Panc1 (cell line): ENCODE data around the gene ATOH7. TPM values are rescaled to one million over a fixed set of nuclear protein-coding genes. Genes with fewer than 3 reads are reported as not detected.

ENCODE experiments used
- ATAC-seq: fragments of 200-7000 bp; cut with Tn5 transposase; 2 replicates; pipeline ENCODE4 v1.9.1; 2020; ENCODE audit warnings: mild to moderate bottlenecking, moderate library complexity
- BruUV-seq: library from RNA; stranded (reverse); fragments of 400-500 nt; replicated peaks from 2 replicates; lab custom pipeline; 2021; lab: Mats Ljungman, UMichigan
- CTCF ChIA-PET: fragments of 300-600 bp; sonication (Branson Sonifier 250); formaldehyde crosslinking; loops from one replicate; lab custom pipeline; 2022; ENCODE audit warnings: antibody characterized with exemption; lab: Charles Lee
- POLR2A ChIA-PET: fragments of 300-600 bp; sonication (Branson Sonifier 250); formaldehyde crosslinking; loops from one replicate; lab custom pipeline; 2022; ENCODE audit warnings: antibody characterized with exemption; lab: Charles Lee
- DNase-seq: peaks from one replicate; pipeline ENCODE4 v3.0.0-alpha.2; 2010; ENCODE audit warnings: low read depth, low spot score
- H3K27ac ChIP-seq: 2 replicates; pipeline ENCODE4 v1.5.1; 2011; ENCODE audit warnings: mild to moderate bottlenecking, low read length, inconsistent platforms
- H3K27me3 ChIP-seq: fragments of 200-500 bp; sonication (Bioruptor generic); 2 replicates; pipeline ENCODE4 v1.6.0; 2014; ENCODE audit warnings: low read length, inconsistent platforms; ENCODE audit not compliant: control insufficient read depth, insufficient read depth
- H3K36me3 ChIP-seq: fragments of 200-500 bp; sonication (Bioruptor generic); 2 replicates; pipeline ENCODE4 v1.5.1; 2014; ENCODE audit warnings: inconsistent platforms, mild to moderate bottlenecking, low read length, moderate library complexity; ENCODE audit not compliant: control insufficient read depth, insufficient read depth
- H3K4me1 ChIP-seq: 2 replicates; pipeline ENCODE4 v1.5.1; 2011; ENCODE audit warnings: inconsistent platforms, mild to moderate bottlenecking, low read length, moderate library complexity; ENCODE audit not compliant: control insufficient read depth, insufficient read depth
- H3K4me3 ChIP-seq, 2 experiments: 2 replicates each; pipeline ENCODE4 v1.5.1; 2011 to 2012; ENCODE audit warnings: low read depth in 2 of 2, low read length in 2 of 2, mild to moderate bottlenecking in 2 of 2, inconsistent platforms in 1 of 2, moderate library complexity in 1 of 2
- H3K9me3 ChIP-seq: fragments of 200-500 bp; sonication (Bioruptor generic); 2 replicates; pipeline ENCODE4 v1.5.1; 2014; ENCODE audit warnings: low read depth, mild to moderate bottlenecking, inconsistent platforms, low read length, moderate library complexity; ENCODE audit not compliant: control insufficient read depth, insufficient read depth
- POLR2AphosphoS5 ChIP-seq: IDR thresholded peaks from 2 replicates; pipeline ENCODE4 v1.6.1; 2012; ENCODE audit warnings: mild to moderate bottlenecking, low read depth, low read length, moderate library complexity
- SIN3A ChIP-seq: IDR thresholded peaks from 2 replicates; pipeline ENCODE4 v1.6.1; 2012; ENCODE audit warnings: low read depth, mild to moderate bottlenecking, low read length, moderate library complexity, borderline replicate concordance; ENCODE audit not compliant: insufficient read depth
- TCF7L2 ChIP-seq: IDR thresholded peaks from 2 replicates; pipeline ENCODE4 v1.6.1; 2011; ENCODE audit warnings: mild to moderate bottlenecking, low read depth, low read length, inconsistent platforms
- in situ Hi-C: cut with HindIII; loops from 2 replicates; pipeline ENCODE4 v1.10.0; 2016; ENCODE audit warnings: low sequenced_read_pairs, low pct_unique_long_range_greater_than_20kb
- intact Hi-C: fragments of 100-400 bp; cut with micrococcal nuclease; formaldehyde crosslinking; loops from one replicate; pipeline ENCODE4 v1.10.0; 2022; ENCODE audit not compliant: unreplicated experiment
- total RNA-seq: library from RNA; stranded (reverse); gene quantifications from one replicate; pipeline ENCODE4 v1.2.1, GENCODE V29; 2021; ENCODE audit not compliant: unreplicated experiment
- TF ChIP-seq, protein P1 (sequence below), 2 experiments: IDR thresholded peaks; 2 replicates each; pipeline ENCODE4 v1.6.1; 2011 to 2012; ENCODE audit warnings: low read depth in 2 of 2, control low read depth in 1 of 2, low read length in 1 of 2, mild to moderate bottlenecking in 1 of 2, moderate library complexity in 1 of 2; ENCODE audit not compliant: insufficient read depth in 1 of 2
- TF ChIP-seq, protein P2 (sequence below): fragments of 450-650 bp; IDR thresholded peaks from 2 replicates; pipeline ENCODE4 v1.5.1; 2017; ENCODE audit warnings: mild to moderate bottlenecking

ATOH7 gene
- total RNA-seq, 1 experiment from 2014 or later: 0.28 TPM

DNA sequence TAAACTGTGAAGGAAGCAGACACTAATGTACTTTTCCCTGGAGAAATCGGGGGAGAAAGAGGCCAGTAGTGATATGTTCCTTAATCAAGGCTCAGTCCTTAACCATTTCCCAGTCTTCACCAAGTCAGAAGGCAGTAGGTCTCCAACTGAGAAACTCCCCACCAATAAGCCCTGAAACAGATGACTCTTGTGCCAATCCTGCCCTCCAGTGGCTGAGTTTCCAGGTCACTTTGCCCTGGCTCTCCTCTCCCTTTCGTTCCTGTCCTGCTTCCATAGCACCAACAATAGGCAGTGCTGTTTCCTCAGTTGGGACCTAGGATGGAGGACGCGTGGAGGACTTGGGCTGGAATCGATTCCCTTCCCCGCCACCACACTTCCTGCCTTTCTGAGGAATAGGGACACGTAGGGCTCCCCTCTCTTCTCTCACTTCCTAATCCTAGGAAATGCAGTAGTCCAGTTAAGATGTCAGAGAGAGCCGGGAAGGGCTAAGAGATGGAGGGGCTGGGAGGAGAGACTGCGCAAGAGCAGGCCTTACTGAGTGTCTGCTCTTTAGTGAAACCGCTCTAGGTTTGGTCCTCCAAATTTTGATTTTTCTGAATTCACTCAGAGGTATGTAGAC, 23.4 kb downstream of the ATOH7 start:
- DNase-seq (no peak), ATAC-seq (peak; percentile 95)
- TF ChIP-seq, protein P1, sequence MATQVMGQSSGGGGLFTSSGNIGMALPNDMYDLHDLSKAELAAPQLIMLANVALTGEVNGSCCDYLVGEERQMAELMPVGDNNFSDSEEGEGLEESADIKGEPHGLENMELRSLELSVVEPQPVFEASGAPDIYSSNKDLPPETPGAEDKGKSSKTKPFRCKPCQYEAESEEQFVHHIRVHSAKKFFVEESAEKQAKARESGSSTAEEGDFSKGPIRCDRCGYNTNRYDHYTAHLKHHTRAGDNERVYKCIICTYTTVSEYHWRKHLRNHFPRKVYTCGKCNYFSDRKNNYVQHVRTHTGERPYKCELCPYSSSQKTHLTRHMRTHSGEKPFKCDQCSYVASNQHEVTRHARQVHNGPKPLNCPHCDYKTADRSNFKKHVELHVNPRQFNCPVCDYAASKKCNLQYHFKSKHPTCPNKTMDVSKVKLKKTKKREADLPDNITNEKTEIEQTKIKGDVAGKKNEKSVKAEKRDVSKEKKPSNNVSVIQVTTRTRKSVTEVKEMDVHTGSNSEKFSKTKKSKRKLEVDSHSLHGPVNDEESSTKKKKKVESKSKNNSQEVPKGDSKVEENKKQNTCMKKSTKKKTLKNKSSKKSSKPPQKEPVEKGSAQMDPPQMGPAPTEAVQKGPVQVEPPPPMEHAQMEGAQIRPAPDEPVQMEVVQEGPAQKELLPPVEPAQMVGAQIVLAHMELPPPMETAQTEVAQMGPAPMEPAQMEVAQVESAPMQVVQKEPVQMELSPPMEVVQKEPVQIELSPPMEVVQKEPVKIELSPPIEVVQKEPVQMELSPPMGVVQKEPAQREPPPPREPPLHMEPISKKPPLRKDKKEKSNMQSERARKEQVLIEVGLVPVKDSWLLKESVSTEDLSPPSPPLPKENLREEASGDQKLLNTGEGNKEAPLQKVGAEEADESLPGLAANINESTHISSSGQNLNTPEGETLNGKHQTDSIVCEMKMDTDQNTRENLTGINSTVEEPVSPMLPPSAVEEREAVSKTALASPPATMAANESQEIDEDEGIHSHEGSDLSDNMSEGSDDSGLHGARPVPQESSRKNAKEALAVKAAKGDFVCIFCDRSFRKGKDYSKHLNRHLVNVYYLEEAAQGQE (IDR thresholded peaks at IDR 0.05; ENCODE audit: insufficient read depth in 1 of 2, low read depth in 2 of 2, low read length in 1 of 2): no peak
- TF ChIP-seq, protein P2, sequence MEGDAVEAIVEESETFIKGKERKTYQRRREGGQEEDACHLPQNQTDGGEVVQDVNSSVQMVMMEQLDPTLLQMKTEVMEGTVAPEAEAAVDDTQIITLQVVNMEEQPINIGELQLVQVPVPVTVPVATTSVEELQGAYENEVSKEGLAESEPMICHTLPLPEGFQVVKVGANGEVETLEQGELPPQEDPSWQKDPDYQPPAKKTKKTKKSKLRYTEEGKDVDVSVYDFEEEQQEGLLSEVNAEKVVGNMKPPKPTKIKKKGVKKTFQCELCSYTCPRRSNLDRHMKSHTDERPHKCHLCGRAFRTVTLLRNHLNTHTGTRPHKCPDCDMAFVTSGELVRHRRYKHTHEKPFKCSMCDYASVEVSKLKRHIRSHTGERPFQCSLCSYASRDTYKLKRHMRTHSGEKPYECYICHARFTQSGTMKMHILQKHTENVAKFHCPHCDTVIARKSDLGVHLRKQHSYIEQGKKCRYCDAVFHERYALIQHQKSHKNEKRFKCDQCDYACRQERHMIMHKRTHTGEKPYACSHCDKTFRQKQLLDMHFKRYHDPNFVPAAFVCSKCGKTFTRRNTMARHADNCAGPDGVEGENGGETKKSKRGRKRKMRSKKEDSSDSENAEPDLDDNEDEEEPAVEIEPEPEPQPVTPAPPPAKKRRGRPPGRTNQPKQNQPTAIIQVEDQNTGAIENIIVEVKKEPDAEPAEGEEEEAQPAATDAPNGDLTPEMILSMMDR: peak; percentile 89
- TF ChIP-seq TCF7L2 (no peak), POLR2AphosphoS5 (no peak)
- no peaks in the 10 kb centered on the region for H3K9me3 ChIP-seq
- intact Hi-C loops (loop anchor here (2.0 kb wide), 1 partner anchor 126 kb away; no protein-coding TSS in a partner anchor), in situ Hi-C loops (no loop called here)
- H3K36me3 ChIP-seq: no peaks in the 10 kb centered on the region; the same call in 1 of the 2 replicates
- POLR2A ChIA-PET: no interaction called here
- CTCF ChIA-PET: no interaction called here
- H3K27ac ChIP-seq: peak overlapping the region; percentile 68
- no peak overlapping the region for H3K4me3 ChIP-seq
- no peaks in the 10 kb centered on the region for H3K27me3 ChIP-seq
- no TSS peak for BruUV-seq
- H3K4me1 ChIP-seq: no peaks in the 10 kb centered on the region

DNA sequence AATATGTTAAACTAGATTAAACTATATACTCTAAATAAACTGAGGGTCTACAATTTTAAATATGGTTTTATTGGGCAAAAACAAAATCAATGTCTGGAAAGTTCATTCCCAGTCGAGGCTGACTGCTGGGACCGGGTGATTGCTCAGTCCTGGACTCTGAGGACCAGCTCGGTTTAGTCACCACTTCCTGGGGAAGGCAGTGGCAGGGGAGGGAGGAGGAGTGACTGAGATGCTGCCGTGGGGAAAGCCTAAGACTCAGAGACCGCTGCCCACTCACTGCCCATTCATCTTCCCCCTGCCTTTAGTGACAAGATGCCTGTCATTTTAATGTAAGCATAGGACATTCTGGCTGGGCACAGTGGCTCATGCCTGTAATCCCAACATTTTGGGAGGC, 29.0 kb downstream of the ATOH7 start:
- Histone ChIP-seq H3K27me3 (no peaks in the 10 kb centered on the region), H3K4me1 (no peaks in the 10 kb centered on the region), H3K4me3 (no peak overlapping the region), H3K36me3 (no peaks in the 10 kb centered on the region; the same call in 1 of the 2 replicates), H3K27ac (no peak overlapping the region), H3K9me3 (no peaks in the 10 kb centered on the region)
- no TSS peak for BruUV-seq
- intact Hi-C loops: no loop called here
- TF ChIP-seq TCF7L2 (no peak), POLR2AphosphoS5 (no peak), SIN3A (no peak)
- TF ChIP-seq, protein P2: no peak
- TF ChIP-seq, protein P1 (IDR thresholded peaks at IDR 0.05; ENCODE audit: insufficient read depth in 1 of 2, low read depth in 2 of 2, low read length in 1 of 2): no peak
- ChIA-PET POLR2A (no interaction called here), CTCF (interaction anchor here (0.6 kb wide), 1 partner anchor 115 kb away, joined by 3 read pairs; no protein-coding TSS in a partner anchor)
- in situ Hi-C loops: no loop called here
- ATAC-seq: peak; percentile 78
- no peak for DNase-seq
